SK-N-MC (cell line): ENCODE data around the gene CHI3L1.

Source experiments
- EZH2 ChIP-seq: fragments of 200-600 bp; sonication (generic); IDR thresholded peaks from one replicate; pipeline ENCODE4 v1.6.1; 2017; ENCODE audit warnings: antibody characterized with exemption
- POLR2AphosphoS5 ChIP-seq: IDR thresholded peaks from 2 replicates; pipeline ENCODE4 v1.6.1; 2012; ENCODE audit warnings: mild to moderate bottlenecking, low read depth, low read length, borderline replicate concordance

DNA sequence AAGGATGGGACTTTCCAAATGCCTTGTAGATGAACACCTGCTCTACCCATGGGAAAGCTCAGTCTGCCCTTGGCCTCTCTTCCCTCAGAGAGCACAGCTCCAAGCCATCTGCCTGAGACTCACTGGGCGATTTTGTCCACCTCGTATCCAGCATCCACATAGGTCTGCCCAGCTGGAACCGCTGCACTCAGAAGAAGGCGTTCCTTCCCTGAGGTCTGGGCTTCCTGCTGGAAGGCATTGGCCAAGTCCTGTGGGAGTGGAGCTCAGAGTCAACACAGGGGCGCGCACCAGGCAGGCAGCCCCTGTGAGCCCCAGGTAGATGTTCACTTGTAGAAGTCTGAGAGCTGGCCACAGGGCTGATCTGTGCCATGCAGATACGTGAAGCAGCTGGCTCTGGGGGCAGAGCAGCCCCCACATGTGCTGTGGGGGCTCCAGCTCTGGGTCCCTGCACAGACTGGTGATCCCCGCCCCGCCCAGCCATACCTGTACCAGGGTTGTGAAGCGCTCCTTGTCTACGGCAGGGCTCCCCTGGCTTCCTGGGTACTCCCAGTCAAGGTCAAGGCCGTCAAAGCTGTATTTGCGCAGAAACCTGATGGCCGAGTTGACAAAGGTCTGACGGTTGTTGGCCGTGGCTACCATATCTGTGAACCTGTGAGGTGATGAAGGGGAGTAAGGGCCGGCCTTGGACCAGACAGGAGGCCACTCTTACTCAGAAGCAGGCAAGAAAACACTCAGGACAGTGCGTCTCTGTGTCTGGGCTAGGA lies 36.7 kb upstream of the CHI3L1 start:
- TF ChIP-seq POLR2AphosphoS5: no peak
- TF ChIP-seq EZH2: no peak
